Dorsolateral prefrontal cortex (tissue), 118 donors: ENCODE results near the gene SMPDL3B. TPM values are rescaled to one million over a fixed set of nuclear protein-coding genes. Genes with fewer than 3 reads are reported as not detected.

Source experiments
- total RNA-seq, 120 experiments: library from RNA; stranded (reverse); gene quantifications; one replicate each; pipeline versions ENCODE4 v1.2.3 to v1.2.4, GENCODE V29; 2022

The SMPDL3B gene
- total RNA-seq, 120 experiments from 2014 or later: 0.28 to 2.8 (median 0.98) TPM; not detected in 3

Other genes with a start within 250 kb of the SMPDL3B start
- gene FAM76A, start 209.0 kb upstream of the SMPDL3B start, total RNA-seq: 10 to 100 TPM in 117 of 120 experiments, 1 to 10 TPM in 3; 8.3 to 24.0 (median 15.8) TPM
- 100 to 1,000 TPM in 21 of 120 experiments, 10 to 100 TPM in 99; 52.3 to 114 (median 91.1) TPM for gene STX12, start 161.8 kb upstream of the SMPDL3B start, total RNA-seq
- 10 to 100 TPM; 26.5 to 47.0 (median 34.4) TPM for gene PPP1R8, start 104.2 kb upstream of the SMPDL3B start, total RNA-seq
- 10 to 100 TPM in 119 of 120 experiments, 1 to 10 TPM in 1; 9.2 to 62.4 (median 20.7) TPM for gene THEMIS2, start 62.5 kb upstream of the SMPDL3B start, total RNA-seq
- gene RPA2, start 20.4 kb upstream of the SMPDL3B start, total RNA-seq: 10 to 100 TPM; 22.6 to 58.6 (median 33.9) TPM
- 10 to 100 TPM in 7 of 120 experiments, 1 to 10 TPM in 113; 2.3 to 13.1 (median 5.5) TPM for gene XKR8, start 25.0 kb downstream of the SMPDL3B start, total RNA-seq
- 10 to 100 TPM; 16.8 to 32.3 (median 23.9) TPM for gene EYA3, start 153.6 kb downstream of the SMPDL3B start, total RNA-seq
- 1 to 10 TPM in 118 of 120 experiments, under 1 TPM in 2; 0.76 to 9.2 (median 3.8) TPM for gene PTAFR, start 241.7 kb downstream of the SMPDL3B start, total RNA-seq